Left kidney (tissue), 2 donors: ENCODE results near the gene TLCD3A. TPM values are rescaled to one million over a fixed set of nuclear protein-coding genes. Genes with fewer than 3 reads are reported as not detected.

Source experiments
- DNase-seq: peaks from one replicate; pipeline ENCODE4 v3.0.0-alpha.2; 2013
- polyA plus RNA-seq: library from polyadenylated mRNA; unstranded; fragments of 120-200 nt; gene quantifications from one replicate; pipeline ENCODE4 v1.2.1, GENCODE V29; 2013; ENCODE audit not compliant: insufficient read length

The TLCD3A gene
- polyA plus RNA-seq, 1 donor, result 27.7 TPM

DNA sequence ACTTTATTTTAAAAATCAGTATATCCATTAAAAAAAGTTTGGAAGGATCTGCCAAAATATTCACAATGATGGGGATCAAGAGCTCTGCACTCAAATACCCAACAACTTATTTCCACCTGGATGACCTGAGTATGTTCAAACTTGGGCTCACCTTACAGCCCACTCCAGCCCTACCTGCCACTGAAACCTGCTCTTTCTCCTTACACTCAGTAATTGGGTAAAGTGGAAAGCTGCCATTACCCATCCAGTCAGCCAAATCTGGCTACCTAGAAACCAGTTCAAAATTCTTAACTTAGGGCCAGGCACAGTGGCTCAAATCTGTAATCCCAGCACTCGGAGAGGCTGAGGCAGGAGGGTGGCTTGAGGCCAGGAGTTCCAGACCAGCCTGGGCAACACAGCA lies 27.4 kb upstream of the TLCD3A start:
- DNase-seq, result no peak

DNA sequence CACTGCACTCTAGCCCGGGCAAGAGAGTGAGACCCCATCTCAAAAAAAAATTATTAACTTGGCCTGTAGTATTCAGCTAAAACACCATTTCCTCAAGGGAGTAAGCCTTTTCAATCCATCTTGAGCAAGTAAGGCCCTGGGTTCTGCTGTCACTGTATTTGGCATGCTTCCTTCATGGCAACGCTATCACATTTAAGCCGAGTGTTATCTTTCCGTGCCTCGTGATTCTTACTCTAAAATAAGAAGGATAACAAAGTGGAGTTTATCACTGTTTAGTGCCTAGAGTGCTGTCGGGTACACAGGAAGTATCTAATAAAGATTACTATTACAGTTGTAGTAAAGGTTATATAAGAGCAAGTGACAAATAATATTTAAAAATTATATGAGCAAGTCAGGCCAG lies 26.5 kb upstream of the TLCD3A start:
- no peak for DNase-seq

DNA sequence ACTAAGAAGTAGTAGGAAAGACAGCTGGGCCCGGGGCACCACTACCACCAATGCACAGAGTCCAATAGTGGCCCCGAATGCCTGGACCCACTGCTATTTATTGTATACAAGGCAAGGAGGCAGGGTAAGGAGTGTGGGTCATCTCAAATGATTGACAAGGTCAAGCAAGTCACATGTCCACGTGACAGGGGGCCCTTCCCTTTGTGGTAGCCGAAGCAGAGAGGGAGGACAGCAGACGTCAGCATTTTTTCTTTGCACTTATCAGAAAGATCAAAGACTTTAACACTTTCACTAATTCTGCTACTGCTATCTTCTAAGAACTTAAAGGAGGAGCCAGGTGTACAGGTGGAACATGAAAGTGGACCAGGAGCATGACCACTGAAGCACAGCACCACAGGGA lies 24.3 kb upstream of the TLCD3A start:
- no peak for DNase-seq

DNA sequence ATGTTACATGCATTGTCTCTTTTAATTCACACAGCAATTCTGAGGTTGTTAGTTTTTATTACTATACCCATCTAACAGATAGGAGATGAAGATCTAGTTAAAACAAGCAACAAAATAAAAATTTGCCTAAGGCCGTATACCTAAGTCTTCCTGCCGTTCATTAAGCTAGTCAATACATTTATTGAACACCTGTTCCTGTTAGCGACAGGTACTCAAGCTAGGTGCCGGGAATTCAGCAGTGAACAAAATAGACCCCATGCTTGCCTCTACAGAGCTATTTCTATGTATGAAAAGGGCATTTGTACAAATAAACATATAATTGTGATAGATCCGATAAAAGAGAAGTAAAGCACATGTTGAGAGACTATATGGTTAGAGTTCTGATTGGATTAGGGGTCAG lies 14.3 kb upstream of the TLCD3A start:
- no peak for DNase-seq

DNA sequence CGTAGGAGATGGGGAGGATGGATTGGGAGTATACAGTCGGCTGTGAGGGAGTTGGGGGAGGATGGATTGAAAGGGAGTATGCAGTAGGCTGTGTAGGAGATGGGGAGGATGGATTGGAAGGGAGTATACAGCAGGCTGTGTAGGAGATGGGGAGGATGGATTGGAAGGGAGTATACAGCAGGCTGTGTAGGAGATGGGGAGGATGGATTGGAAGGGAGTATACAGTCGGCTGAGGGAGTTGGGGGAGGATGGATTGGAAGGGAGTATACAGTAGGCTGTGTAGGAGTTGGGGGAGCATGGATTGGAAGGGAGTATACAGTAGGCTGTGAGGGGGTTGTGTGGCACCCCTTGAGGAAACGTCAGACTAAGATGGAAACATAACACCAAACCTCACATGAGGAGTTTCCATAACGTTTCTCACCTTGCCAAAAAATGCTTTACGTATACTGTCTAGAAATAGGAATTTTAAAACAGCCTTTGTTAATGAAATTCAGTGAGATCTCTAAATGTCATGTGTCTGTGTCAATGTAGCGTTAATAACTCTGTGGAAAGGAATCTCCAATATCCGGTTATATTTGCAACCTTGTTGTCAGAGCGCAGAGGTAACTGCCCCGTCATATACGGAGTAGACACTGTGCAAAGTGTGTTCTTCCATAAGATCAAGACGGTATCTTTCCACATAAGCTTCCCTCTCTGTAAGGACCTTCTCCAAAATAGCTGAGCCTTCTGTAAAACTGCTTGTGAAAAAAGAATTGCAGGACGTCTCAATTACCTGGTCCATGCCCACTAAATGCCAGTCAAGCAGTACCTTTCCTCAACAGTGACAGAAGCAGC lies 11.5 kb upstream of the TLCD3A start:
- no peak for DNase-seq

DNA sequence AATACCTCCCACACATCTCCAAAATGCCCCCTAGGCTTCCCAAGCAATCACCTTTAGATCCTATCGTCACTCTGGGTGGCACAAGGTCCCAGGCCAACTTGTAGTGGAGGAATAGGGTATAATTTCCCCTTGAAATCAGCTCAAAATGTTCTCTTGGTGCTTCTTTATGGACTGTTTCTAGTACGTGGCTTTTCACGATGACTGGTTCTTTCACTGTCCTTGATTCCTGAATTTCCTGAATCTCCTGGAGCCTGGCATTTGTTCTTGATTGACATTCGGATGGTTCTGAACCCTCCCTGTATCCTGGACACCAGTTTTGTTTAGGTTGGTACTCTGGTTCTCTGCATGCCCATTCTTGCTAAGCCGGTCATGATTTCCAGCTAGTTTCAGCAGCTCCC lies 10.9 kb upstream of the TLCD3A start:
- no peak for DNase-seq

DNA sequence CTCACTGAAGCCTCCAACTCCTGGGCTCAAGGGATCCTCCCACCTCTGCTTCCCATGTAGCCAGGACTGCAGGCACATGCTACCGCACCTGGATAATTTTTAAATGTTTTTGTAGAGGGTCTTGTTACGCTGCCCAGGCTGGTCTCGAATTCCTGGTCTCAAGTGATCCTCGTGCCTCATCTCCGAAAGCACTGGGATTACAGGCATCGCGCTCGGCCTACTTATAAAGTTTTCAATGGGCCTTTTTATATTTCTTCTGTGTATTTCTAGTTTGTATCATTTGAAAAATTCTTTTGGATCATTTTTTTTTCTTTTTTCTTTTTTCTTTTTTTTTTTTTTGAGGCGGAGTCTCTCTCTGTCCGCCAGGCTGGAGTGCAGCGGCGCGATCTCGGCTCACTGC lies 7.3 kb upstream of the TLCD3A start:
- no peak for DNase-seq

DNA sequence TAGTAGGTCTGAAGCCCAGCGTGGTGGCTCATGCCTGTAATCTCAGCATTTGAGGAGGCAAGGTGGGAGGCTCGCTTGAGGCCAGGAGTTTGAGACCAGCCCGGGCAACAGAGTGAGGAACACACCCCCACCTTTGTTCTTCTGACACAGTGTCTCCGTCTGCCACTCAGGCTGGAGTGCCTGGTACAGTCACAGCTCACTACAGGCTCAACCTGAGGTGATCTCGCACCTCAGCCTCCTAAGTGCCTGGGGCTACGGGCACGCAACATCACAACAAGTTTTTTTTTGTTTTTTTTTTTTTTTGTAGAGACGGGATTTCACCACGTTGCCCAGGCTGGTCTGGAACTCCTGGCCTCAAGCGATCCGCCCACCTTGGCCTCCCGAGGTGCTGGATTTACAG lies 6.7 kb upstream of the TLCD3A start:
- DNase-seq, result no peak

DNA sequence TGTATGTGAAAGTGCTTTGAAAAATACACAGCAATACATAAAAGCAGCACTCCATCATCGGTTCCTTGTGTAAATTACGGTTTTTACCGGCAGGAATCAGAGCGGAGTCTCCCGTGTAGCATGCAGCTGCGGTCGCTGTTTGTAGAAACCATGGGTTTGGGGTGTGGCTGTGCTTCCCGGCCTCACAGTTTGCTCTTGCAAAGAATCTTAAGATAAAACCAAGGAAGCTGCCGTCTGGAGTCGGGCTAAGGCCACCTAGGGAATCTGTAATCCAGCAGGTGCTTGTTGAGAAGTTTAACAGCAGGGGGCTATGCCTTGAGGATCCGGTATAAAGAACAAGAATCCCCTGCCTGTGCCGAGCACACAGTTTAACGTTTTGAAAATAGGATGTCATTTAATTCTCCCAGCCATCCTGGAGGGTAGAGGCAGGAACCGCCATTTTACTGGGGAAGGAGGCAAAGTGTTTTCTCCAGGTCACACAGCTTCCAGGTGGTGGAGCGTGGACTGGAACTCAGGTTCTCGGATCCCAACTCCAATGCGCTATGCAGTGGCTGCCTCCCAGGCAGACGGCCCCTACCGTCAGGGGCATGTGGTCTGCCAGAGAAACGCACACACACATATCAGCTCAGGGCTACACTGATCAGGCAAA lies 6.0 kb upstream of the TLCD3A start:
- no peak for DNase-seq

DNA sequence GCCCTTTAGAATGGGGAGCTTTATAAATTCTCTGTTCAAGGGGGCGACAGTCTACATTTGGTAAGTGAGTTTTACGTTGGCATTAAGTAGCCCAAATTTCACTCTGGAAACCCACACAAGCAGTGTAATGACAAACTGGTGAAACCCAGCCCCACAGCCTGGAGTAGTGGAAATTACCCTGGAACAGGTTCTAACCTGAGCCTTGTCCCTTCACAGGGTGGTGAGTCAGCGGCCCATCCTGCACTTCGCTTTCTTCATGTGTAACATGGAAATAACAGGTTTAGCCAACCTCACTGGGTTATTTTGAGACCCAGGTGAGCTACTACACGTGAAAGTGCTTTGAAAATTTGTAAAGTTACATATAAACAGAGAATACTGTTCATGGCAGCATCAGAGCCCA lies 3.5 kb upstream of the TLCD3A start:
- DNase-seq, result no peak

DNA sequence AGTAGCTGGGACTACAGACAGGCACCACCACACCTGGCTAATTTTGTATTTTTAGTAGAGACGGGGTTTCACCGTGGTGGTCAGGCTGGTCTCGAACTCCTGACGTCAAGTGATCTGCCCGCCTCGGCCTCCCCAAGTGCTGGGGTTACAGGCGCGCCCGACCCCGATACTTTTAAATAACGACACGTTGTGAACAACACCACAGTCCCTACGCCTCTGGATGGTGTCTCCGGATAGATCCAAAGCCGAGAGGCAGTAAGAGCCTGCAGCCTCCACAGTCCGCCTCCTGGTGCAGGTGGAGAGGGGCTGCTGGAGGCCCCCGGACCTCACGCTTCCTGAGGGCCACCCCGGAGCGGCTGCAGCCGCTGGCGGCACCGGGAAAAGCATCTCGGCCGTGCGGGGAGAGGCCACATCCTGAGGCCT lies 741 bp upstream of the TLCD3A start:
- no peak for DNase-seq

DNA sequence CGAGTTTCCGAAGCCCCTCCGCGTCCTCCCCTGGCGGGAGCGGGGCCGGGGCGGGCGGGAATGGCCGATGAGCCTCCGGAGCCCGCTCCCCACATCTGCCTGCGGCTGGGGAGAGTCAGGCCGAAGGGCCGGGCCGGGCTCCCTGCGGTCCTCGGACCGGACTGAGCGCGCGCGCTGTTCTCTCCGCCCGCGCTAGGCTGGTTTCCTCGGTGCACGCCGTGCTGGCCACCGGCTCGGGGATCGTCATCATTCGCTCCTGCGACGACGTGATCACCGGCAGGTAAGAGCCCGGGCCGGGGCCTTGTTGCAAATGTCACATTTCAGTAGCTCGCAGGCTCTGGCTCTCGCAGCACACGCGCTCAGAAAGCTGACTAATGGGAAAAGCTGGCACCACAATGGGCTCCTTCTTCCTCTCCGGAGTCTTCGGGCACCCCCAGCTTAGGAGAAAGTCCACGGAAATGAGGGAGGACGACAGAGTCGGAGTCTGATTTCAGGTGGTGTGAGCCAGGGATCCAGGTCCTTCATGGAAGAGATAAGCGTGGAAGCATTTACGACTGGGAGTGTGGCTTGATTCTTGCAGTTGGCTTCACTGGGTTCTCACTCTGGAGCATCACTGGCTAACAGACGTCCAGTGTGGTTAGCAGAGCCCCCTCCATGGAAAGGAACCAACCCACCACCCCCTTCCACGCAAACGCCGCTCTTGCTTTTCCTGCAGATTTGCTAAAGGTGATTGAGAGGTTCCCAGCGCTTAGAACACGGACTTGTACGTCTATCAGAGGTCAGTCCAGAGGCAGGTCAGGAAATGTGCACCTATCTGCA lies 715 bp downstream of the TLCD3A start:
- DNase-seq, result peak; percentile 25

DNA sequence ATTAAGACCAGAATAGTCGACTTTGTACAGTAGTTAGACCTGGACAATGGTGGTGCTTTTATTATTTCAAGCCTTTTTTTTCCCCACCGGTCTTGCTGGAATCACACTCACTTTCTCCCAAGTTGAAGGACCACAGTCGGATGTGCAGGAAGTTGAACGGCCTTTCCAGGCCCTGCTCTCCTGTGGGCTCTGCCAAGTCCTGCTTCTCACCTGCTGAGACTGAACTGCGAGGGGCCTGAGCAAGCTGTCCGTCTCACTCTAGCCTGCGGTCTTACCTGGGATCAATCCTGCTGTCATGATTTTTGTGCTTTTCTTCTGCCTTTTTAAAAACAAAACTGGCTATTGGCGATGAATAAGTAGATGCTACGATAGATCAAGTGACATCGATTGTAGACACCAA lies 1.3 kb downstream of the TLCD3A start:
- no peak for DNase-seq

DNA sequence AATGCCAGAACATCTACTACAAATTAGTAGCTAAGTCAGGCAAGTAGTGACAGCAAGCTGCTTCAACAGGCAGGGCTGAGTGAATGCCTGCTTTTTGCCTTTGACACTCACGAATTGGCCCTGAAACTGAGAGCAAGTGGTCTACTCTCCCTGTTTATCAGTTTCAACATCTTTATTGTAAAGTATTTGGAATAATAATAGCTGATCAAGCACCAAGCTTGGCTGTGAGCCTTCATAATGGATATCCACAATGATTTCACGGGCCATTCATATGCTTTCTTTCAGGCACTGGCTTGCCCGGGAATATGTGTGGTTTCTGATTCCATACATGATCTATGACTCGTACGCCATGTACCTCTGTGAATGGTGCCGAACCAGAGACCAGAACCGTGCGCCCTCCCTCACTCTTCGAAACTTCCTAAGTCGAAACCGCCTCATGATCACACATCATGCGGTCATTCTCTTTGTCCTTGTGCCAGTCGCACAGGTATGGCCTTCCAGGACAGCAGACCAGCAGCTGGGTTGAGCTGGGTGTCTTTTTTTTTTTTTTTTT lies 5.2 kb downstream of the TLCD3A start:
- no peak for DNase-seq

DNA sequence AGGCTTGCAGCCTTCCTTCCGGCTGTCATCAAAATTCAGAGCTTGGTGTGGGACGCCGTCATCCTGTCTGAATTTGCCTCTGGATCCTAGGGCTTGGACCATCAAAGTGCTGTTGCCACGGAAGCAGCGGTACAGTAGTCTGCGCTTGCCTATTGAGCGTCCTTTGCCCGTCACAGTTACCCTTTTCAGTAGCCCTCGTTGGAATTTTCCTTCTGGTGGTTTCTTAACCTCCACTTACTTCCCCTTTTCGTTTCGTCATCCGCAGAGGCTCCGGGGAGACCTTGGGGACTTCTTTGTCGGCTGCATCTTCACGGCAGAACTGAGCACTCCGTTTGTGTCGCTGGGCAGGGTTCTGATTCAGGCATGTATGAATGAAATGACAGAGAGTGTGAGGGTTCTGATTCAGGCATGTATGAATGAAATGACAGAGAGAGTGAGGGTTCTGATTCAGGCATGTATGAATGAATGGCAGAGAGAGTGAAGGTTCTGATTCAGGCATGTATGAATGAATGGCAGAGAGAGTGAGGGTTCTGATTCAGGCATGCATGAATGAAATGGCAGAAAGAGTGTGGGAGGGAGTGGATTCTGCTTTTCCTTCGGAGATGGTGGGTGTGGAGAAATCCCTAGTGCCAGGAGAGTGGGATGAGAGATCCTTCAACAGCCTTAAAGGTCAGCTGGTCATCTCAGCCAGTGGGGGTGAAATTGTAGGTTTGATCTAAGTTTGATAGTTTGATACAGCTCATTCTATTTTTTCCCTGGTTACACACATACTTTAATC lies 8.0 kb downstream of the TLCD3A start:
- DNase-seq, result no peak

DNA sequence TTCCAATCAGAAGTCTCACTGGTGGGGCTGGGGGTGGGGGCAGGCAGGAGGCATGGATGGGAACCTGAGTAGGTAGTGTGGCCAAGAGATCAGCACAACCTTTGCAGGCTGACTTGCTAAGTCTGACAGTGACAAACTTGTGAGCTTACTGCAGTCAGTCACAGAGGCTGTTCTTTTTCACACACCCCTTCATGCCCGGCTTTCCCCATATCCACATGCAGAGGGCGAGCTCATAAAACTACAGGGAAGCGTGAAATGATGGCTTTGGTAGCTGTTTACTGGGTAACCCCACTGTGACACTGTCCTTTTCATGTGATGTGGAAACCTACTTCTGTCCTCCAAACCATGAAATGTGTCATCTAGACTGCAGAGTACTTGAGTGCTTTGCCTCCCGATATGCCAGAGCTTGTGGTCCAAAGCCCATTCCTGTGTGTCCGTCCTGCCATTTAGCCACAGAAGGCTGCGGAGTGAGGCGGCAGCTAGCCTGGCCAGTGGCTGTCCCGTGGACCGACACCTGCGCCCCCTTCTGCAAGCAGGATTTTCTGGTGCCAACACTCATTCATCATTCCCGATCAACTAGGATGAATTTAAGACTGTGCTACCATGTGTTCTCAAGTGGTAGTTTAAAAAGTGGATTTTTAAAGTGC lies 9.9 kb downstream of the TLCD3A start:
- DNase-seq, result no peak

DNA sequence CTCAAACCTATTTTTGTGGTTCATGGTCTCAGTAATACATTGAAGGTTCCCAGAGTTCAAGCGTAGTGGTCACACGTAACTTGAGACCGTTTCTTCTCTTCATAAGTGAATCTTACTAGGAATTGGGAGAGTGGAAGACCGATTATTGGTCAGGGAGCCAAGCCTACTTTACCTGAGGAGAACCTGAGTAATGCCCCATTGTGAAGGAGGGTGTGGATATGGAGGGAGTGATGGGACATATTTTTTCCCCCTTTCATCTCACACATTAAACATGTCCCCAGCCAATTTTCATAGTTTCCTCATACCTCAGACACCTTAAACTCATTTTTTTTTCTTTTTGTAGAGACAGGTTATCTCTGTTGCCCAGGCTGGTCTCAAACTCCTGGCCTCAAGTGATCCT lies 10.7 kb downstream of the TLCD3A start:
- no peak for DNase-seq

DNA sequence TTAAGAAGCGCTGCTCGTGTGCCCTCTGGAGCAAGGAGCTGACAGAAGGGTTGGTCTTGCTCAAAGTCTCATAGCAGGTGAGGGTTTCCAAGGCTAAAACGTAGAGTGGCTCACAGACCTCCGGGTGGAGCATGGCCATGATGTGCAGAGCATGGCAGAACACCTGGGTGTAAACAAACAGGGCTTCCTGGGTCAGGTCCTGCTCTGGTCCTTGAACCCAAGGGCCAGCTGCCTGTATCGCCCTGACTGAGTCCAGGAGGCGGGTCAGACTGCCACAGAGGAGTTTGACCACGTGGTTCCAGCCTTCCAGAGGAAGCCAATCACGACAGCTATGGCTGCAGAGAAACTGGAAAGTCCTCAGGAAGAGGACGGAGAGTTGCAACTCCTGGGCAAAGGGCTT lies 12.5 kb downstream of the TLCD3A start:
- no peak for DNase-seq

DNA sequence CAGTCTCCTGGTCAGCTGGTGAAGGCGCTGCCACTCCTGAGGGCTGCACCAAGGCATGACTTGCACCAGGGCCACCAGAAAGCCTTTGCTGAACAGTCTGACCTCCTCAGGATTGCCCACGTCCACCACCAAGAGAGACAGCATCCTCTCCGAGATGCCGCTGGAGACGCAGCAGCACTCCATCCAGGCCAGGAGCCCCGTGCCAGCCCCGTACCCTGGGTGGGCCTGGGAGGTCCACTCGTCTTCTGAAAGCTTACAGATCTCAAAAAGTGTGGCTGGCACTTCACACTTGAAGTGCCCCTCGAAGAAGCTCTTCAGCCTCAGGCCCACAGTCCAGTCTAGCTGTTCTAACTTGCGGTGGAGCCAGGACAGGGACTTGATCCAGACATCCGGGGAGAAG lies 13.0 kb downstream of the TLCD3A start:
- no peak for DNase-seq

DNA sequence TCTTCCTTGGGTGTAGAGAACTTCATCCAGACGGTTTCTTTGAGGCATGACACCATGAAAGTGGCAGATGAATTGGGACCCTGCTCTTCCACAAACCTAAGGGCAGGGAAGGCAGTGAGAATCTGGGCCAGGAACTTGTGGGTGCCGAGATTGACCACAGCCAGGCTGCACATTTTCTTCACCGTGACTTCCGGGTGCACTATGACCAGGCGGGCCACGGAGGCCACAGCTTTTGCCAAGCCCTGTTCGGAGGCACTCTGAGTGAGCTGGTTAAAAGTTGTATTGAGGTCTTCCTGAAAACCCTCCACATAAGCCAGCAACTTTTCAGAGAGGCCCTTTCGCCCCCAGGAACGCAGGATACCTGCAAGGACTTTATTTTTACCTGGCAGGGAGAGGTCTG lies 13.8 kb downstream of the TLCD3A start:
- DNase-seq, result no peak
